HepG2 (cell line): ENCODE results near the gene PPP1R7. TPM values are rescaled to one million over a fixed set of nuclear protein-coding genes. Genes with fewer than 3 reads are reported as not detected.

Experiments used
- ATAC-seq: fragments of 200-7000 bp; cut with Tn5 transposase; 3 replicates; pipeline ENCODE4 v1.9.1; 2020; ENCODE audit warnings: mild to moderate bottlenecking, moderate library complexity
- BruUV-seq: library from RNA; stranded (reverse); fragments of 400-500 nt; replicated peaks from 2 replicates; lab custom pipeline; 2021; lab: Mats Ljungman, UMichigan
- CTCF ChIA-PET: fragments of 300-600 bp; formaldehyde crosslinking; extraction: SDS; loops from one replicate; lab custom pipeline; 2021; ENCODE audit warnings: low total read pairs, inconsistent platforms, low intra/inter-chr PET ratio; lab: Yijun Ruan, JAX
- POLR2A ChIA-PET: fragments of 350-600 bp; sonication (Branson Sonifier 250); formaldehyde crosslinking; loops from one replicate; lab custom pipeline; 2020; ENCODE audit warnings: antibody characterized with exemption, inconsistent platforms; lab: Yijun Ruan, JAX
- DNase-seq: peaks from one replicate; pipeline ENCODE4 v3.0.0-alpha.2; 2015; ENCODE audit warnings: low spot score
- FAIRE-seq: peaks from 3 replicates; lab custom pipeline; 2011; peaks lifted over from hg19 to GRCh38; lab: Jason Lieb, UNC
- H2AFZ ChIP-seq: one replicate; pipeline ENCODE4 v1.6.1; 2011; ENCODE audit warnings: low read length, inconsistent platforms
- H3K27ac ChIP-seq: fragments of 300-600 bp; 3 replicates; pipeline ENCODE4 v1.8.0; 2011; ENCODE audit warnings: mixed run types, mild to moderate bottlenecking, mixed read lengths, low read length, inconsistent platforms; ENCODE audit not compliant: insufficient read depth; ENCODE audit errors: extremely low read length
- H3K27me3 ChIP-seq, 2 experiments: fragments of 200-600 bp in 1 of 2; 2 replicates in 1 of 2; 3 replicates in 1 of 2; pipeline versions ENCODE4 v1.6.0 to v1.8.0; 2011; ENCODE audit warnings: low read length in 2 of 2, mild to moderate bottlenecking in 2 of 2, moderate library complexity in 2 of 2, inconsistent platforms in 1 of 2; ENCODE audit not compliant: insufficient read depth in 2 of 2, control insufficient read depth in 1 of 2
- H3K36me3 ChIP-seq, 2 experiments: fragments of 200-600 bp in 1 of 2; replicated peaks in 1 of 2; 2 replicates in 1 of 2; 3 replicates in 1 of 2; pipeline versions ENCODE4 v1.5.1 to v1.8.0; 2011; ENCODE audit warnings: low read length in 2 of 2, inconsistent platforms in 1 of 2; ENCODE audit not compliant: insufficient read depth in 2 of 2, control insufficient read depth in 1 of 2
- H3K4me1 ChIP-seq: 2 replicates; pipeline ENCODE4 v1.5.1; 2012; ENCODE audit warnings: low read length, inconsistent platforms; ENCODE audit not compliant: insufficient read depth
- H3K4me2 ChIP-seq: 2 replicates; pipeline ENCODE4 v1.6.0; 2011; ENCODE audit warnings: low read depth, low read length, inconsistent platforms
- H3K4me3 ChIP-seq, 3 experiments: fragments of 200-600 bp in 1 of 3; sonication (generic), shearing (Covaris generic) in 1 of 3; replicated peaks in 1 of 3; 2 replicates each; pipeline ENCODE4 v1.5.1; 2011 to 2016; ENCODE audit warnings: low read length in 3 of 3, inconsistent platforms in 2 of 3, low read depth in 2 of 3, mild to moderate bottlenecking in 2 of 3, control low read depth in 1 of 3, mixed read lengths in 1 of 3; ENCODE audit not compliant: insufficient read depth in 1 of 3
- H3K79me2 ChIP-seq: one replicate; pipeline ENCODE4 v1.6.1; 2011; ENCODE audit warnings: low read length, inconsistent platforms; ENCODE audit not compliant: insufficient read depth
- H3K9ac ChIP-seq: 2 replicates; pipeline ENCODE4 v1.6.0; 2011; ENCODE audit warnings: mild to moderate bottlenecking, low read depth, low read length, inconsistent platforms; ENCODE audit not compliant: insufficient read depth
- H3K9me3 ChIP-seq: 2 replicates; pipeline ENCODE4 v1.5.1; 2012; ENCODE audit warnings: mild to moderate bottlenecking, low read length
- H4K20me1 ChIP-seq: 2 replicates; pipeline ENCODE4 v1.6.0; 2011; ENCODE audit warnings: inconsistent platforms, mild to moderate bottlenecking, low read length, moderate library complexity; ENCODE audit not compliant: insufficient read depth
- AGO2 ChIP-seq: fragments of 200-400 bp; formaldehyde crosslinking; optimal IDR thresholded peaks from 2 replicates; pipeline ENCODE3; 2017; ENCODE audit warnings: mild to moderate bottlenecking, low read depth, low read length, moderate library complexity
- CBFB ChIP-seq: sonication (generic); formaldehyde crosslinking; IDR thresholded peaks from 2 replicates; pipeline ENCODE4 v1.4.0; 2020; ENCODE audit warnings: missing genetic modification reagents
- GABPA ChIP-seq, 2 experiments: IDR thresholded peaks; 2 replicates each; pipeline ENCODE4 v1.6.1; 2011 to 2016; ENCODE audit warnings: low read depth in 2 of 2, low read length in 1 of 2, missing biosample characterization in 1 of 2, missing genetic modification characterization in 1 of 2
- POLR2AphosphoS2 ChIP-seq: IDR thresholded peaks from 2 replicates; pipeline ENCODE4 v1.6.1; 2011; ENCODE audit warnings: low read depth, low read length, improper control_type of control experiment
- POLR2G ChIP-seq: fragments of 200-400 bp; formaldehyde crosslinking; IDR thresholded peaks from 2 replicates; pipeline ENCODE4 v1.6.1; 2018; ENCODE audit warnings: mild to moderate bottlenecking, low read depth, low read length, moderate library complexity
- SIN3A ChIP-seq: IDR thresholded peaks from 2 replicates; pipeline ENCODE4 v1.6.1; 2011; ENCODE audit warnings: low read depth, mild to moderate bottlenecking, control low read depth, low read length, borderline replicate concordance
- SYNCRIP ChIP-seq: fragments of 200-400 bp; formaldehyde crosslinking; IDR thresholded peaks from 2 replicates; pipeline ENCODE4 v1.6.1; 2018; ENCODE audit warnings: mild to moderate bottlenecking, low read depth, low read length; ENCODE audit not compliant: insufficient read depth
- ZBTB38 ChIP-seq: sonication (generic); formaldehyde crosslinking; IDR thresholded peaks from 2 replicates; pipeline ENCODE4 v1.5.1; 2020; ENCODE audit warnings: mild to moderate bottlenecking, missing genetic modification reagents
- ZC3H13 ChIP-seq: sonication (generic); formaldehyde crosslinking; IDR thresholded peaks from 2 replicates; pipeline ENCODE4 v1.8.1; 2023; ENCODE audit warnings: mild to moderate bottlenecking, missing genetic modification reagents, moderate library complexity
- ZNF34 ChIP-seq: sonication (generic); formaldehyde crosslinking; IDR thresholded peaks from 2 replicates; pipeline ENCODE4 v1.4.0; 2020; ENCODE audit warnings: mild to moderate bottlenecking, missing genetic modification reagents, borderline replicate concordance
- WGBS: methylation state at CpG from one replicate; pipeline ENCODE4 v1.1.6; 2017; ENCODE audit warnings: low lambda C conversion rate; 5-methylcytosine and 5-hydroxymethylcytosine counted together
- in situ Hi-C: cut with HindIII; loops from 2 replicates; pipeline ENCODE4 v1.10.0; 2017; ENCODE audit warnings: low pct_unique_long_range_greater_than_20kb; ENCODE audit not compliant: extremely low pct_ligation_motif_present
- intact Hi-C: fragments of 100-400 bp; cut with micrococcal nuclease; formaldehyde crosslinking; loops from one replicate; pipeline ENCODE4 v1.10.0; 2022; ENCODE audit not compliant: unreplicated experiment
- polyA plus RNA-seq, 8 experiments: library from polyadenylated mRNA; depleted of rRNA in 3 of 8; stranded (reverse) in 7 of 8; unstranded in 1 of 8; fragments of >200 nt; fragmentation: Illumina TruSeq in 4 of 8; extraction: Trizol in 4 of 8; gene quantifications; 2 replicates each; pipeline versions ENCODE4 v1.2.1 to v1.2.3, GENCODE V29; 2011 to 2016; ENCODE audit warnings: low read depth in 4 of 8, missing spikeins in 1 of 8, mixed read lengths in 1 of 8; ENCODE audit not compliant: insufficient read depth in 1 of 8
- total RNA-seq, 5 experiments: library from RNA; depleted of rRNA; stranded (reverse); fragments of >200 nt; fragmentation: Illumina TruSeq; extraction: Trizol; gene quantifications; 2 replicates each; pipeline ENCODE4 v1.2.3, GENCODE V29; 2016; ENCODE audit warnings: low read depth in 1 of 5
- TF ChIP-seq, protein P1 (sequence below): sonication (generic); formaldehyde crosslinking; IDR thresholded peaks from 2 replicates; pipeline ENCODE4 v1.5.0; 2020; ENCODE audit warnings: missing genetic modification reagents
- TF ChIP-seq, protein P2 (sequence below): sonication (generic); formaldehyde crosslinking; IDR thresholded peaks from 2 replicates; pipeline ENCODE4 v1.4.0; 2020; ENCODE audit warnings: missing genetic modification reagents, mild to moderate bottlenecking, borderline replicate concordance
- TF ChIP-seq, protein P3 (sequence below): sonication (generic); formaldehyde crosslinking; IDR thresholded peaks from 2 replicates; pipeline ENCODE4 v1.4.0; 2020; ENCODE audit warnings: missing genetic modification reagents, borderline replicate concordance
- TF ChIP-seq, protein P4 (sequence below): sonication (generic); formaldehyde crosslinking; IDR thresholded peaks from 2 replicates; pipeline ENCODE4 v1.5.0; 2020; ENCODE audit warnings: missing genetic modification reagents, mild to moderate bottlenecking, borderline replicate concordance

PPP1R7 gene
- total and polyA plus RNA-seq, 2 of the 13 experiments (the other 11 are each of a cell fraction or from before 2014, with no cell fraction given), result 33.3 to 67.9 TPM

DNA sequence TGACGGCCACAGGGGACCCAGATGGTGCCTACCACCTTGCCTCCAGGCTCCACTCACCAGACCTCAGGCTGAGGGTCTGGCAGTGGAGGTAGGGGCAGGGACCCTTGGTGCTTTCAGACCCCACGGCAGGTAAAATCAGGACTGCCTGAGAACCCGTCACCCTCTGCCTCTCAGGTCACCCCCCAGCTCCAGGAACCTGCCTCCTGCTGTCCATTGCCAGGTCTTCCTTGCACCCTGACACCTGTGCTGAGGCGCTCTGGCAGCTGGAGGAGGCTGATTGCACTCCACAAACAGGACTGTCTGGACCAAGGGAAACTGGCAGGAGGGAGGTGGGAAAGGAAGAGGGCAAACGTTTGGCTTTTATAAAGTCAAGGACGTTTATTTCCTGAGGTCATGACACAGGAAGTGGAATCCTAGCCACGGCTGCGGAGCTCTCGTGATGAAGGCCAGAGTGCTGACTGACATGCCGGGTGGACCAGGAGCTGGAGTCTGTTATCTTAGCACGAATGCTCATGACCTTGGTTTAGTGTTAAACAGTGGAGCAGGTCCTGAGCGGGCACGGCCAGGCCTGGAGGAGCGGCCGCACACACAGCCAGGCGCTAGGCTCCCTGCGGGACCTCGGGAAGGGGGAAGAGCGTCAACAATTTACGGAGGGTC lies 78.7 kb downstream of the PPP1R7 start:
- no peaks in the 10 kb centered on the region for H3K27me3 ChIP-seq
- POLR2A ChIA-PET, result no interaction called here
- CTCF ChIA-PET, result no interaction called here
- peak; percentile 60 for TF ChIP-seq AGO2
- peak; percentile 33; the same call in 1 of the 2 replicates for TF ChIP-seq POLR2AphosphoS2
- TF ChIP-seq, protein P1, sequence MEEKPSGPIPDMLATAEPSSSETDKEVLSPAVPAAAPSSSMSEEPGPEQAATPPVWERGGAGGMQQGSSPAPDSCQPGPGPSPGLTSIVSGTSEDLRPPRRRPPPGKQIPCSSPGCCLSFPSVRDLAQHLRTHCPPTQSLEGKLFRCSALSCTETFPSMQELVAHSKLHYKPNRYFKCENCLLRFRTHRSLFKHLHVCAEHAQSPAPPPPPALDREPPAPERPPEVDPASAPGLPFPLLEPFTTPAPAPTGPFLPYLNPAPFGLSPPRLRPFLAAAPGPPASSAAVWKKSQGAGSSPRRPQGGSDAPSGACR (CRISPR knock-in tag), result no peak
- peak; percentile 99 for TF ChIP-seq ZBTB38 (CRISPR knock-in tag)
- TF ChIP-seq, protein P2, sequence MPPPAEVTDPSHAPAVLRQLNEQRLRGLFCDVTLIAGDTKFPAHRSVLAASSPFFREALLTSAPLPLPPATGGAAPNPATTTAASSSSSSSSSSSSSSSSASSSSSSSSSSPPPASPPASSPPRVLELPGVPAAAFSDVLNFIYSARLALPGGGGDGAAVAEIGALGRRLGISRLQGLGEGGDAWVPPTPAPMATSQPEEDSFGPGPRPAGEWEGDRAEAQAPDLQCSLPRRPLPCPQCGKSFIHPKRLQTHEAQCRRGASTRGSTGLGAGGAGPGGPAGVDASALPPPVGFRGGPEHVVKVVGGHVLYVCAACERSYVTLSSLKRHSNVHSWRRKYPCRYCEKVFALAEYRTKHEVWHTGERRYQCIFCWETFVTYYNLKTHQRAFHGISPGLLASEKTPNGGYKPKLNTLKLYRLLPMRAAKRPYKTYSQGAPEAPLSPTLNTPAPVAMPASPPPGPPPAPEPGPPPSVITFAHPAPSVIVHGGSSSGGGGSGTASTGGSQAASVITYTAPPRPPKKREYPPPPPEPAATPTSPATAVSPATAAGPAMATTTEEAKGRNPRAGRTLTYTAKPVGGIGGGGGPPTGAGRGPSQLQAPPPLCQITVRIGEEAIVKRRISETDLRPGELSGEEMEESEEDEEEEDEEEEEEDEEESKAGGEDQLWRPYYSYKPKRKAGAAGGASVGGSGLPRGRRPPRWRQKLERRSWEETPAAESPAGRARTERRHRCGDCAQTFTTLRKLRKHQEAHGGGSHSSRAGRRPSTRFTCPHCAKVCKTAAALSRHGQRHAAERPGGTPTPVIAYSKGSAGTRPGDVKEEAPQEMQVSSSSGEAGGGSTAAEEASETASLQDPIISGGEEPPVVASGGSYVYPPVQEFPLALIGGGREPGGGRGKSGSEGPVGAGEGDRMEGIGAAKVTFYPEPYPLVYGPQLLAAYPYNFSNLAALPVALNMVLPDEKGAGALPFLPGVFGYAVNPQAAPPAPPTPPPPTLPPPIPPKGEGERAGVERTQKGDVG (CRISPR knock-in tag), result peak; percentile 99; the same call in 1 of the 2 replicates
- TF ChIP-seq, protein P3, sequence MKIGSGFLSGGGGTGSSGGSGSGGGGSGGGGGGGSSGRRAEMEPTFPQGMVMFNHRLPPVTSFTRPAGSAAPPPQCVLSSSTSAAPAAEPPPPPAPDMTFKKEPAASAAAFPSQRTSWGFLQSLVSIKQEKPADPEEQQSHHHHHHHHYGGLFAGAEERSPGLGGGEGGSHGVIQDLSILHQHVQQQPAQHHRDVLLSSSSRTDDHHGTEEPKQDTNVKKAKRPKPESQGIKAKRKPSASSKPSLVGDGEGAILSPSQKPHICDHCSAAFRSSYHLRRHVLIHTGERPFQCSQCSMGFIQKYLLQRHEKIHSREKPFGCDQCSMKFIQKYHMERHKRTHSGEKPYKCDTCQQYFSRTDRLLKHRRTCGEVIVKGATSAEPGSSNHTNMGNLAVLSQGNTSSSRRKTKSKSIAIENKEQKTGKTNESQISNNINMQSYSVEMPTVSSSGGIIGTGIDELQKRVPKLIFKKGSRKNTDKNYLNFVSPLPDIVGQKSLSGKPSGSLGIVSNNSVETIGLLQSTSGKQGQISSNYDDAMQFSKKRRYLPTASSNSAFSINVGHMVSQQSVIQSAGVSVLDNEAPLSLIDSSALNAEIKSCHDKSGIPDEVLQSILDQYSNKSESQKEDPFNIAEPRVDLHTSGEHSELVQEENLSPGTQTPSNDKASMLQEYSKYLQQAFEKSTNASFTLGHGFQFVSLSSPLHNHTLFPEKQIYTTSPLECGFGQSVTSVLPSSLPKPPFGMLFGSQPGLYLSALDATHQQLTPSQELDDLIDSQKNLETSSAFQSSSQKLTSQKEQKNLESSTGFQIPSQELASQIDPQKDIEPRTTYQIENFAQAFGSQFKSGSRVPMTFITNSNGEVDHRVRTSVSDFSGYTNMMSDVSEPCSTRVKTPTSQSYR (CRISPR knock-in tag), result 0 out of 2 replicates have a peak, but pooled peaks have one; percentile 17
- TF ChIP-seq ZC3H13, result peak; percentile 35; the same call in 1 of the 2 replicates
- TF ChIP-seq SIN3A, result peak; percentile 47; the same call in 1 of the 2 replicates
- peak; percentile 70 for TF ChIP-seq POLR2G
- no peak for TF ChIP-seq SYNCRIP
- no peak for TF ChIP-seq ZNF34 (CRISPR knock-in tag)
- TF ChIP-seq, protein P4, sequence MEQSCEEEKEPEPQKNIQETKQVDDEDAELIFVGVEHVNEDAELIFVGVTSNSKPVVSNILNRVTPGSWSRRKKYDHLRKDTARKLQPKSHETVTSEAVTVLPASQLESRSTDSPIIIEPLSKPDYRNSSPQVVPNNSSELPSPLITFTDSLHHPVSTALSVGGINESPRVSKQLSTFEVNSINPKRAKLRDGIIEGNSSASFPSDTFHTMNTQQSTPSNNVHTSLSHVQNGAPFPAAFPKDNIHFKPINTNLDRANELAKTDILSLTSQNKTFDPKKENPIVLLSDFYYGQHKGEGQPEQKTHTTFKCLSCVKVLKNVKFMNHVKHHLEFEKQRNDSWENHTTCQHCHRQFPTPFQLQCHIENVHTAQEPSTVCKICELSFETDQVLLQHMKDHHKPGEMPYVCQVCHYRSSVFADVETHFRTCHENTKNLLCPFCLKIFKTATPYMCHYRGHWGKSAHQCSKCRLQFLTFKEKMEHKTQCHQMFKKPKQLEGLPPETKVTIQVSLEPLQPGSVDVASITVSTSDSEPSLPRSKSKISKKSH (CRISPR knock-in tag), result peak; percentile 71; the same call in 1 of the 2 replicates
- peak; percentile 14; the same call in 1 of the 2 replicates for TF ChIP-seq CBFB (CRISPR knock-in tag)
- no peak; the same call in 1 of the 2 replicates for TF ChIP-seq GABPA (IDR thresholded peaks at IDR 0.05; ENCODE audit: low read depth, low read length)
- TF ChIP-seq GABPA (CRISPR knock-in tag; IDR thresholded peaks at IDR 0.05; ENCODE audit: low read depth), result peak; percentile 81

More for the DNA sequence above, 78.7 kb downstream of the PPP1R7 start:
- peaks cover 6% of the 10 kb centered on the region for H3K79me2 ChIP-seq
- H3K9ac ChIP-seq, result no peak overlapping the region
- FAIRE-seq, result peak; percentile 37
- peak overlapping the region; percentile 24 for H3K27ac ChIP-seq
- peaks cover 31% of the 10 kb centered on the region for H3K4me1 ChIP-seq
- H3K9me3 ChIP-seq, result no peaks in the 10 kb centered on the region
- intact Hi-C loops, result loop anchor here (10.0 kb wide), 1 partner anchor 374 kb away; no protein-coding TSS in a partner anchor
- H4K20me1 ChIP-seq, result peaks cover 46% of the 10 kb centered on the region; the same call in 1 of the 2 replicates
- ATAC-seq, result peak; percentile 14
- H3K4me2 ChIP-seq, result no peak overlapping the region
- in situ Hi-C loops, result no loop called here
- no peak overlapping the region for H2AFZ ChIP-seq
- peaks cover 44 to 78% of the 10 kb centered on the region in 2 experiments for H3K36me3 ChIP-seq
- DNase-seq, result peak; percentile 69
- WGBS, result 75% methylated on average over 20 of the region's 20 CpGs
- no peak overlapping the region for H3K4me3 ChIP-seq
- no TSS peak for BruUV-seq
